ENCODE data around the gene TNNT2. TPM values are rescaled to one million over a fixed set of nuclear protein-coding genes. Genes with fewer than 3 reads are reported as not detected.
A peak's percentile ranks its signal among the peaks of the same experiment; 100 is the strongest.

The TNNT2 gene
- total and polyA plus RNA-seq, 2 of the 13 experiments (the other 11 are each of a cell fraction or from before 2014, with no cell fraction given): 0.20 to 0.63 TPM

DNA sequence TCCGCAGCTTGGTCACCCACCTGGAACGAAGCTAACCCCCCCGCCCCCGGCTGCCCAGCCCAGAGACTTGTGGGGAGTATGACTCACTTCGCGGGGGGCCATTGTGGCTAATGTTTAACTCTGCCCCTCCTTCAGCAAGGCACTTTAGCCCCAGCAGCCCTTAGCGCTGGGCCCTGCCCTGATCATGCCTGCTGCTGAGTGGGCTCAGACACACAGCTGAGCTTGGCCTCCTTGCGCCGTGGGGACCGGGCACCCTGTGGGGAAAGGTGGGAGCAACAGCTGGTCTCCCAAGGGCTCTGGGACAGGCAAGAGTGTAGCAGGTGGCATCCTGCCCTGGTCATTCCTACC lies 28.0 kb upstream of the TNNT2 start (continued):
- TF ChIP-seq, protein P1, sequence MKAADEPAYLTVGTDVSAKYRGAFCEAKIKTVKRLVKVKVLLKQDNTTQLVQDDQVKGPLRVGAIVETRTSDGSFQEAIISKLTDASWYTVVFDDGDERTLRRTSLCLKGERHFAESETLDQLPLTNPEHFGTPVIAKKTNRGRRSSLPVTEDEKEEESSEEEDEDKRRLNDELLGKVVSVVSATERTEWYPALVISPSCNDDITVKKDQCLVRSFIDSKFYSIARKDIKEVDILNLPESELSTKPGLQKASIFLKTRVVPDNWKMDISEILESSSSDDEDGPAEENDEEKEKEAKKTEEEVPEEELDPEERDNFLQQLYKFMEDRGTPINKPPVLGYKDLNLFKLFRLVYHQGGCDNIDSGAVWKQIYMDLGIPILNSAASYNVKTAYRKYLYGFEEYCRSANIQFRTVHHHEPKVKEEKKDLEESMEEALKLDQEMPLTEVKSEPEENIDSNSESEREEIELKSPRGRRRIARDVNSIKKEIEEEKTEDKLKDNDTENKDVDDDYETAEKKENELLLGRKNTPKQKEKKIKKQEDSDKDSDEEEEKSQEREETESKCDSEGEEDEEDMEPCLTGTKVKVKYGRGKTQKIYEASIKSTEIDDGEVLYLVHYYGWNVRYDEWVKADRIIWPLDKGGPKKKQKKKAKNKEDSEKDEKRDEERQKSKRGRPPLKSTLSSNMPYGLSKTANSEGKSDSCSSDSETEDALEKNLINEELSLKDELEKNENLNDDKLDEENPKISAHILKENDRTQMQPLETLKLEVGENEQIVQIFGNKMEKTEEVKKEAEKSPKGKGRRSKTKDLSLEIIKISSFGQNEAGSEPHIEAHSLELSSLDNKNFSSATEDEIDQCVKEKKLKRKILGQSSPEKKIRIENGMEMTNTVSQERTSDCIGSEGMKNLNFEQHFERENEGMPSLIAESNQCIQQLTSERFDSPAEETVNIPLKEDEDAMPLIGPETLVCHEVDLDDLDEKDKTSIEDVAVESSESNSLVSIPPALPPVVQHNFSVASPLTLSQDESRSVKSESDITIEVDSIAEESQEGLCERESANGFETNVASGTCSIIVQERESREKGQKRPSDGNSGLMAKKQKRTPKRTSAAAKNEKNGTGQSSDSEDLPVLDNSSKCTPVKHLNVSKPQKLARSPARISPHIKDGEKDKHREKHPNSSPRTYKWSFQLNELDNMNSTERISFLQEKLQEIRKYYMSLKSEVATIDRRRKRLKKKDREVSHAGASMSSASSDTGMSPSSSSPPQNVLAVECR (CRISPR knock-in tag; IDR thresholded peaks at IDR 0.05; ENCODE audit: borderline replicate concordance): peak; percentile 27; the same call in 1 of the 2 replicates
- TF ChIP-seq NFKB2 (CRISPR knock-in tag; IDR thresholded peaks at IDR 0.05; ENCODE audit: borderline replicate concordance) (peak; percentile 64; the same call in 1 of the 2 replicates), HOXA5 (CRISPR knock-in tag; IDR thresholded peaks at IDR 0.05) (0 out of 2 replicates have a peak, but pooled peaks have one; percentile 38), ZNF724P (CRISPR knock-in tag; IDR thresholded peaks at IDR 0.05; ENCODE audit: borderline replicate concordance) (0 out of 2 replicates have a peak, but pooled peaks have one; percentile 43), ZNF333 (CRISPR knock-in tag; IDR thresholded peaks at IDR 0.05; ENCODE audit: borderline replicate concordance) (no peak), ZNF569 (CRISPR knock-in tag; IDR thresholded peaks at IDR 0.05; ENCODE audit: borderline replicate concordance) (no peak), MTF2 (CRISPR knock-in tag; IDR thresholded peaks at IDR 0.05; ENCODE audit: borderline replicate concordance) (no peak), POGZ (CRISPR knock-in tag; IDR thresholded peaks at IDR 0.05) (0 out of 2 replicates have a peak, but pooled peaks have one; percentile 65), ZNF34 (CRISPR knock-in tag; IDR thresholded peaks at IDR 0.05; ENCODE audit: borderline replicate concordance) (no peak), NCOA5 (CRISPR knock-in tag; IDR thresholded peaks at IDR 0.05) (no peak), HCFC1 (IDR thresholded peaks at IDR 0.05; ENCODE audit: low read depth, low read length) (no peak)
- TF ChIP-seq, protein P2, sequence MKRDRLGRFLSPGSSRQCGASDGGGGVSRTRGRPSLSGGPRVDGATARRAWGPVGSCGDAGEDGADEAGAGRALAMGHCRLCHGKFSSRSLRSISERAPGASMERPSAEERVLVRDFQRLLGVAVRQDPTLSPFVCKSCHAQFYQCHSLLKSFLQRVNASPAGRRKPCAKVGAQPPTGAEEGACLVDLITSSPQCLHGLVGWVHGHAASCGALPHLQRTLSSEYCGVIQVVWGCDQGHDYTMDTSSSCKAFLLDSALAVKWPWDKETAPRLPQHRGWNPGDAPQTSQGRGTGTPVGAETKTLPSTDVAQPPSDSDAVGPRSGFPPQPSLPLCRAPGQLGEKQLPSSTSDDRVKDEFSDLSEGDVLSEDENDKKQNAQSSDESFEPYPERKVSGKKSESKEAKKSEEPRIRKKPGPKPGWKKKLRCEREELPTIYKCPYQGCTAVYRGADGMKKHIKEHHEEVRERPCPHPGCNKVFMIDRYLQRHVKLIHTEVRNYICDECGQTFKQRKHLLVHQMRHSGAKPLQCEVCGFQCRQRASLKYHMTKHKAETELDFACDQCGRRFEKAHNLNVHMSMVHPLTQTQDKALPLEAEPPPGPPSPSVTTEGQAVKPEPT (CRISPR knock-in tag; IDR thresholded peaks at IDR 0.05; ENCODE audit: low read depth): no peak; the same call in 1 of the 2 replicates
- TF ChIP-seq, protein P3, sequence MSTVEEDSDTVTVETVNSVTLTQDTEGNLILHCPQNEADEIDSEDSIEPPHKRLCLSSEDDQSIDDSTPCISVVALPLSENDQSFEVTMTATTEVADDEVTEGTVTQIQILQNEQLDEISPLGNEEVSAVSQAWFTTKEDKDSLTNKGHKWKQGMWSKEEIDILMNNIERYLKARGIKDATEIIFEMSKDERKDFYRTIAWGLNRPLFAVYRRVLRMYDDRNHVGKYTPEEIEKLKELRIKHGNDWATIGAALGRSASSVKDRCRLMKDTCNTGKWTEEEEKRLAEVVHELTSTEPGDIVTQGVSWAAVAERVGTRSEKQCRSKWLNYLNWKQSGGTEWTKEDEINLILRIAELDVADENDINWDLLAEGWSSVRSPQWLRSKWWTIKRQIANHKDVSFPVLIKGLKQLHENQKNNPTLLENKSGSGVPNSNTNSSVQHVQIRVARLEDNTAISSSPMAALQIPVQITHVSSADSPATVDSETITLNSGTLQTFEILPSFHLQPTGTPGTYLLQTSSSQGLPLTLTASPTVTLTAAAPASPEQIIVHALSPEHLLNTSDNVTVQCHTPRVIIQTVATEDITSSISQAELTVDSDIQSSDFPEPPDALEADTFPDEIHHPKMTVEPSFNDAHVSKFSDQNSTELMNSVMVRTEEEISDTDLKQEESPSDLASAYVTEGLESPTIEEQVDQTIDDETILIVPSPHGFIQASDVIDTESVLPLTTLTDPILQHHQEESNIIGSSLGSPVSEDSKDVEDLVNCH (CRISPR knock-in tag; IDR thresholded peaks at IDR 0.05): no peak
- TF ChIP-seq, protein P4, sequence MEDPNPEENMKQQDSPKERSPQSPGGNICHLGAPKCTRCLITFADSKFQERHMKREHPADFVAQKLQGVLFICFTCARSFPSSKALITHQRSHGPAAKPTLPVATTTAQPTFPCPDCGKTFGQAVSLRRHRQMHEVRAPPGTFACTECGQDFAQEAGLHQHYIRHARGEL (CRISPR knock-in tag; IDR thresholded peaks at IDR 0.05): no peak
- TF ChIP-seq, protein P5, sequence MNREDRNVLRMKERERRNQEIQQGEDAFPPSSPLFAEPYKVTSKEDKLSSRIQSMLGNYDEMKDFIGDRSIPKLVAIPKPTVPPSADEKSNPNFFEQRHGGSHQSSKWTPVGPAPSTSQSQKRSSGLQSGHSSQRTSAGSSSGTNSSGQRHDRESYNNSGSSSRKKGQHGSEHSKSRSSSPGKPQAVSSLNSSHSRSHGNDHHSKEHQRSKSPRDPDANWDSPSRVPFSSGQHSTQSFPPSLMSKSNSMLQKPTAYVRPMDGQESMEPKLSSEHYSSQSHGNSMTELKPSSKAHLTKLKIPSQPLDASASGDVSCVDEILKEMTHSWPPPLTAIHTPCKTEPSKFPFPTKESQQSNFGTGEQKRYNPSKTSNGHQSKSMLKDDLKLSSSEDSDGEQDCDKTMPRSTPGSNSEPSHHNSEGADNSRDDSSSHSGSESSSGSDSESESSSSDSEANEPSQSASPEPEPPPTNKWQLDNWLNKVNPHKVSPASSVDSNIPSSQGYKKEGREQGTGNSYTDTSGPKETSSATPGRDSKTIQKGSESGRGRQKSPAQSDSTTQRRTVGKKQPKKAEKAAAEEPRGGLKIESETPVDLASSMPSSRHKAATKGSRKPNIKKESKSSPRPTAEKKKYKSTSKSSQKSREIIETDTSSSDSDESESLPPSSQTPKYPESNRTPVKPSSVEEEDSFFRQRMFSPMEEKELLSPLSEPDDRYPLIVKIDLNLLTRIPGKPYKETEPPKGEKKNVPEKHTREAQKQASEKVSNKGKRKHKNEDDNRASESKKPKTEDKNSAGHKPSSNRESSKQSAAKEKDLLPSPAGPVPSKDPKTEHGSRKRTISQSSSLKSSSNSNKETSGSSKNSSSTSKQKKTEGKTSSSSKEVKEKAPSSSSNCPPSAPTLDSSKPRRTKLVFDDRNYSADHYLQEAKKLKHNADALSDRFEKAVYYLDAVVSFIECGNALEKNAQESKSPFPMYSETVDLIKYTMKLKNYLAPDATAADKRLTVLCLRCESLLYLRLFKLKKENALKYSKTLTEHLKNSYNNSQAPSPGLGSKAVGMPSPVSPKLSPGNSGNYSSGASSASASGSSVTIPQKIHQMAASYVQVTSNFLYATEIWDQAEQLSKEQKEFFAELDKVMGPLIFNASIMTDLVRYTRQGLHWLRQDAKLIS (CRISPR knock-in tag; IDR thresholded peaks at IDR 0.05): no peak
